GM23248 (cell line): Measurements from ENCODE around the gene PRSS48. TPM values are rescaled to one million over a fixed set of nuclear protein-coding genes. Genes with fewer than 3 reads are reported as not detected.
"Not testable (repeated sequence)": the region's sequence is repeated elsewhere in the genome, so short reads cannot be mapped to it uniquely, and the experiment has no call there.

ENCODE experiments used
- DNase-seq: peaks from one replicate; pipeline ENCODE4 v3.0.0-alpha.2; 2015
- H2AFZ ChIP-seq: fragments of 200-600 bp; sonication (generic); 2 replicates; pipeline ENCODE4 v1.6.1; 2016; ENCODE audit warnings: antibody characterized with exemption
- H3F3A ChIP-seq: fragments of 200-600 bp; sonication (generic); 2 replicates; pipeline ENCODE4 v1.6.1; 2016; ENCODE audit warnings: mild to moderate bottlenecking, antibody characterized with exemption, mixed run types; ENCODE audit not compliant: insufficient read depth
- H3K27ac ChIP-seq: fragments of 200-600 bp; sonication (generic); 2 replicates; pipeline ENCODE4 v1.5.1; 2016; ENCODE audit warnings: mild to moderate bottlenecking
- H3K27me3 ChIP-seq: fragments of 200-600 bp; sonication (generic); replicated peaks from 2 replicates; pipeline ENCODE4 v1.6.1; 2016; ENCODE audit warnings: mild to moderate bottlenecking; ENCODE audit not compliant: insufficient read depth
- H3K36me3 ChIP-seq: fragments of 200-600 bp; sonication (generic); 2 replicates; pipeline ENCODE4 v1.6.1; 2016; ENCODE audit warnings: low read depth, mild to moderate bottlenecking
- H3K4me1 ChIP-seq: fragments of 200-600 bp; sonication (generic); 2 replicates; pipeline ENCODE4 v1.6.1; 2016; ENCODE audit warnings: mild to moderate bottlenecking; ENCODE audit not compliant: insufficient read depth
- H3K4me2 ChIP-seq: fragments of 200-600 bp; sonication (generic); one replicate; pipeline ENCODE4 v1.6.1; 2016; ENCODE audit warnings: mild to moderate bottlenecking; ENCODE audit not compliant: unreplicated experiment
- H3K4me3 ChIP-seq: fragments of 200-600 bp; sonication (generic); 2 replicates; pipeline ENCODE4 v1.5.1; 2016; ENCODE audit warnings: mild to moderate bottlenecking
- H3K79me2 ChIP-seq: fragments of 200-600 bp; sonication (generic); 2 replicates; pipeline ENCODE4 v1.6.1; 2016; ENCODE audit warnings: mild to moderate bottlenecking; ENCODE audit not compliant: insufficient read depth
- H3K9ac ChIP-seq: fragments of 200-600 bp; sonication (generic); 2 replicates; pipeline ENCODE4 v1.6.1; 2016; ENCODE audit warnings: mild to moderate bottlenecking
- H3K9me2 ChIP-seq: fragments of 200-600 bp; sonication (generic); 2 replicates; pipeline ENCODE4 v1.6.1; 2016; ENCODE audit warnings: mixed run types, mild to moderate bottlenecking, moderate library complexity; ENCODE audit not compliant: insufficient read depth
- H3K9me3 ChIP-seq: fragments of 200-600 bp; sonication (generic); one replicate; pipeline ENCODE4 v1.6.1; 2017; ENCODE audit warnings: low read depth
- H4K20me1 ChIP-seq: fragments of 200-600 bp; sonication (generic); 2 replicates; pipeline ENCODE4 v1.6.0; 2016; ENCODE audit not compliant: insufficient read depth
- EZH2 ChIP-seq: fragments of 200-600 bp; sonication (generic); IDR thresholded peaks from 2 replicates; pipeline ENCODE4 v1.6.1; 2018; ENCODE audit warnings: antibody characterized with exemption, mild to moderate bottlenecking; ENCODE audit not compliant: insufficient read depth, poor library complexity, severe bottlenecking
- EZH2phosphoT487 ChIP-seq: fragments of 200-600 bp; sonication (generic); IDR thresholded peaks from 2 replicates; pipeline ENCODE4 v1.6.1; 2018; ENCODE audit warnings: antibody characterized with exemption, moderate library complexity, mild to moderate bottlenecking, low read depth; ENCODE audit not compliant: insufficient read depth
- WGBS, 2 experiments: methylation state at CpG; one replicate each; pipeline ENCODE4 v1.1.6; 2015 to 2017; ENCODE audit warnings: low lambda C conversion rate in 2 of 2, low coverage in 1 of 2; ENCODE audit errors: missing lambda C conversion rate in 2 of 2; 5-methylcytosine and 5-hydroxymethylcytosine counted together
- in situ Hi-C: fragments of 300-500 bp; cut with MboI; formaldehyde crosslinking; loops from 2 replicates; pipeline ENCODE4 v1.15.0; 2020
- polyA plus RNA-seq: library from polyadenylated mRNA; unstranded; fragments of >200 nt; fragmentation: Nextera tagmentation; extraction: Ambion mirVana; gene quantifications from 2 replicates; pipeline ENCODE4 v1.2.1, GENCODE V29; 2016
- total RNA-seq: library from RNA; depleted of rRNA; stranded (reverse); fragments of >200 nt; shearing (Covaris generic); gene quantifications from 2 replicates; pipeline ENCODE4 v1.2.3, GENCODE V29; 2014

Gene PRSS48
- total and polyA plus RNA-seq, 2 experiments from 2014 or later: not detected

DNA sequence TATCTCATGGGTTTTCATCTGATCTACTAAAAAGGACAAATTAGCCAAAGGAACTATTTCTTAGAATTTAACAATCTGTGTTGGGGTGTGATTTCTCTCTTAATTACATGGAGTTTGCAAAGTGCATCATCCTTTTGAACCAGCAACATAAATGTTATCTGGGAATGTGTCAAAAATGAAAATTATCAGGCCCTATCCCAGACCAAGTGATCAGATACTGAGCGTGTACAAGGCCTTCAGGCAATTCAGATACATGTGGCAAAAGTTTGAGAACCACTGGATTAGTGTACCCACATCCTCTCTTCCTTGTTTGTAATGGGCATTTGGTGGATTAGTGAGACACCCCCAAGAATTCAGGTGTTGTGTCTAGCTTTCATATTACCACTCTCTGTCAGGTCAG, 44.6 kb downstream of the PRSS48 start:
- H3K9me3 ChIP-seq: no peaks in the 10 kb centered on the region
- no peaks in the 10 kb centered on the region for H3K27me3 ChIP-seq
- H3F3A ChIP-seq: peaks cover 19% of the 10 kb centered on the region
- H3K36me3 ChIP-seq: no peaks in the 10 kb centered on the region
- 90 to 95% methylated on average over 1 of the region's 1 CpG for WGBS, 2 experiments
- no peaks in the 10 kb centered on the region for H3K9me2 ChIP-seq
- no peak overlapping the region for H3K4me3 ChIP-seq
- no peak overlapping the region for H3K4me2 ChIP-seq
- H3K79me2 ChIP-seq: peaks cover 22% of the 10 kb centered on the region; the same call in 1 of the 2 replicates
- no peaks in the 10 kb centered on the region for H4K20me1 ChIP-seq
- TF ChIP-seq EZH2: no peak
- TF ChIP-seq EZH2phosphoT487: no peak
- in situ Hi-C loops: no loop called here
- H2AFZ ChIP-seq: no peak overlapping the region
- DNase-seq: no peak
- no peak overlapping the region for H3K9ac ChIP-seq
- H3K4me1 ChIP-seq: peaks cover 17% of the 10 kb centered on the region; the same call in 1 of the 2 replicates
- H3K27ac ChIP-seq: no peak overlapping the region

- H3K9ac ChIP-seq, H3K4me2 ChIP-seq, H3K9me2 ChIP-seq, H3K9me3 ChIP-seq, H4K20me1 ChIP-seq, H3K36me3 ChIP-seq, H3K27ac ChIP-seq, in situ Hi-C loops, H2AFZ ChIP-seq, DNase-seq, H3K4me3 ChIP-seq, H3K27me3 ChIP-seq: not testable (repeated sequence)
- H3F3A ChIP-seq: peaks cover 19% of the 10 kb centered on the region
- 94 to 95% methylated on average over 4 of the region's 4 CpGs for WGBS, 2 experiments
- peaks cover 17% of the 10 kb centered on the region; the same call in 1 of the 2 replicates for H3K4me1 ChIP-seq
- H3K79me2 ChIP-seq: peaks cover 22% of the 10 kb centered on the region; the same call in 1 of the 2 replicates
These were observed 45.2 kb downstream of the PRSS48 start for GRCh38 chr4:151322161-151322560.

DNA sequence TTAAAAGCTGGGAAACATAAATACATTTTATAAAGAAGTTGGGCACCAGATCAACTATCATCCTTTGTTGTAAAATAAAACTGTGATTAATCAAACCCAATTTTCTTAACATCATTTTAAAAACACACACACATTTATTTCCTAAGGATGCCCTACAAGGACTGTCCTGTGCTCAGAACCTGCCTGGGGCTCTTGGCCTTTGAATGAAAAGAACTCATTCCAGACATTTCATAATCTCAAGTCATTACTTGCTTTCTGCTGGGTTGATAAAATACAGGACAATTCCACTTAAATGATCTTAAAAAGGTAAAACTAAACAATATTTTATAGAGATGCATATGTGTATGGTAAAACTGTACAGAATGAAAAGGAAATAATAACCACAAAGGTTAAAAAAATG, 45.6 kb downstream of the PRSS48 start:
- DNase-seq: peak; percentile 50
- Histone ChIP-seq H3K9me2 (no peaks in the 10 kb centered on the region), H3K9ac (no peak overlapping the region), H4K20me1 (no peaks in the 10 kb centered on the region), H3K27me3 (no peaks in the 10 kb centered on the region), H3K27ac (0 out of 2 replicates have a peak overlapping the region, but pooled peaks have one; percentile 1), H3K4me1 (peaks cover 17% of the 10 kb centered on the region; the same call in 1 of the 2 replicates), H3K4me2 (no peak overlapping the region), H3F3A (peaks cover 19% of the 10 kb centered on the region), H2AFZ (no peak overlapping the region), H3K9me3 (no peaks in the 10 kb centered on the region), H3K4me3 (no peak overlapping the region), H3K36me3 (no peaks in the 10 kb centered on the region), H3K79me2 (peaks cover 20% of the 10 kb centered on the region; the same call in 1 of the 2 replicates)
- in situ Hi-C loops: no loop called here
- TF ChIP-seq EZH2 (no peak), EZH2phosphoT487 (no peak)

DNA sequence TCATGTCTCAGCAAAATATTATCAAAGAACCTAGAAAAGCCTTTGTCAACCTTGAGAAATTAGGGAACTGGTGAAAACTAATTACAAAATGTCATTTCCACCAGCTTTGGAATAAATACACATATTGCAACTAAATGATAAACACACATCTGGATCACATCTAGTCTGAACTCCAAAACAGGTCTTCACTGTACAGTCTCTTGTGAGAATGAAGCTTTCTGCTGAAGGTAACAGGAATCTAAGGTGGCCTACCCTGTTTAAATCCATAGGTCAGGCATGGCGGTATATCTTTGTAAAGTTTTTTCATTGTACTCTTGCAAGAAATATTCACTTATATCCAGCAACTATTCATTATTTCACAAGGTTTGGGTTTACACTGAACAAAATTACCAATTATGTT, 46.7 kb downstream of the PRSS48 start:
- Histone ChIP-seq H3K27me3 (no peaks in the 10 kb centered on the region), H3K4me2 (peak overlapping the region; percentile 83), H3K9me2 (no peaks in the 10 kb centered on the region), H4K20me1 (no peaks in the 10 kb centered on the region), H3K27ac (no peak overlapping the region), H3K4me1 (peaks cover 17% of the 10 kb centered on the region; the same call in 1 of the 2 replicates), H3K9ac (no peak overlapping the region), H3K9me3 (no peaks in the 10 kb centered on the region), H3K36me3 (no peaks in the 10 kb centered on the region), H3F3A (peaks cover 19% of the 10 kb centered on the region), H3K4me3 (no peak overlapping the region), H2AFZ (no peak overlapping the region), H3K79me2 (peaks cover 18% of the 10 kb centered on the region; the same call in 1 of the 2 replicates)
- WGBS, 2 experiments: 68 to 79% methylated on average over 1 of the region's 1 CpG
- in situ Hi-C loops: no loop called here
- TF ChIP-seq EZH2 (no peak), EZH2phosphoT487 (no peak)
- no peak for DNase-seq

- Histone ChIP-seq H3K27me3 (no peaks in the 10 kb centered on the region), H3K4me1 (peaks cover 17% of the 10 kb centered on the region), H3K79me2 (peaks cover 18% of the 10 kb centered on the region; the same call in 1 of the 2 replicates), H3K27ac (no peak overlapping the region), H3K4me3 (peak overlapping the region; percentile 88), H4K20me1 (no peaks in the 10 kb centered on the region), H3K9me3 (no peaks in the 10 kb centered on the region), H3K4me2 (peak overlapping the region; percentile 83), H3K36me3 (no peaks in the 10 kb centered on the region), H3K9me2 (no peaks in the 10 kb centered on the region), H2AFZ (peak overlapping the region; percentile 95), H3F3A (peaks cover 19% of the 10 kb centered on the region), H3K9ac (peak overlapping the region; percentile 71; the same call in 1 of the 2 replicates)
- peak; percentile 33 for DNase-seq
- 25 to 27% methylated on average over 12 of the region's 12 CpGs for WGBS, 2 experiments
- TF ChIP-seq EZH2 (no peak), EZH2phosphoT487 (no peak)
- in situ Hi-C loops: no loop called here
These were observed 47.3 kb downstream of the PRSS48 start for GRCh38 chr4:151324124-151324751.
